ENCODE measurements around the gene ERF. TPM values are rescaled to one million over a fixed set of nuclear protein-coding genes. Genes with fewer than 3 reads are reported as not detected.

The ERF gene
- total RNA-seq, 1 experiment from 2014 or later = 79.1 TPM

DNA sequence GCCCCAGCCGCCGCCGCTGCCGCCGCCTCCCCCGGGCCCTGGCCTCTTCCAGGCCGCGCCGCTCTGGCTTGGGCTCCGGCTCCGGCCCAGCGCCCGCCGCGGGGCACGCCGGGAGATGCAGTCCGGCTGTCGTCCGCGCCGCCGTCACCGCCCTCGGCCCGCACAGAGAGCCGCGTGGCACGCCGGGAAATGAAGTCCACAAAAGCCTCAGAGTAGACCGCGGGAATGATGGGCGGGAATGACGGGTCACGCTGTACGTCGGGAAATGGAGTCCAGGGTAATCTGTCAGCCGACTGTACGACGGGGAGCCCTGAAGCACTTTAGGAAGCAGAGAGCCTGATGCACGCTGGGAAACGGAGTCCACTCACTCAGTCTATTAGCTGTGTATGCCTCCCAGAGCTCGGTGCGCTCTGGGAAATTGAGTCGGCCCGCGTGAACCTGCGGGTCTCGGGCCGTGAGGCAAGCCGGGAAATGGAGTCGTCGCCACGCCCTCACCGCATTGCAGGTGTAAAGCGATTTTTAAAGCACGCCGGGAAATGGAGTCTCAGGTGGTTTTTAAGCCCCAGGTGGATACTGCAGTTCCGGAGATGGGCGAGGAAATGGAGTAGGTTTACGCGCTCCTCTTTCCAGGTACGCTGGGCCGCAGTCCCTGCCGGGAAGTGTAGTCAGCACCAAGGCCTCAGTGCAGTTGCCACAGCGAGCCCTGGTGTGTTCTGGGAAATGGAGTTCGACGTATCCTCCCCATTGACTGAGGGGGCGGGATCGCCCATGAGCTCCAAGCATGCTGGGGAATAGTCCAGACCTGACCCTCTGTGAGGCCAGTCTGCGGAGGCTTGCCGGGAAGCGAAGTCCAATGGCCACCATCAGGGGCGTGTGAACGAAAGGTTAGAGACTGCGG is 12.2 kb downstream of the ERF start, which contains the start of gene GSK3A:
TSS of gene GSK3A (minus strand) at position 91 of the 898 bp plus-strand sequence. CDS start 137 bp downstream, outside the sequence.
- Histone ChIP-seq H3K9me3 (ENCODE audit: insufficient read depth, low read depth) (no peaks in the 10 kb centered on the region), H2AFZ (peak within 1 kb of the TSS; percentile 78), H3K4me2 (peak within 1 kb of the TSS; percentile 100), H3K27me3 (ENCODE audit: insufficient read depth, low read depth) (no peaks in the 10 kb centered on the region), H3F3A (ENCODE audit: insufficient read depth, low read depth) (peaks cover 19% of the 10 kb centered on the region), H3K4me1 (replicated peaks; ENCODE audit: insufficient read depth) (peaks cover 17% of the 10 kb centered on the region), H3K79me2 (ENCODE audit: low read depth) (peaks cover 42% of the 10 kb centered on the region), H3K4me3 (peak within 1 kb of the TSS; percentile 88), H3K9me2 (ENCODE audit: insufficient read depth) (no peaks in the 10 kb centered on the region), H3K27ac (peak within 1 kb of the TSS; percentile 35), H4K20me1 (ENCODE audit: insufficient read depth) (no peaks in the 10 kb centered on the region; the same call in 1 of the 2 replicates), H3K36me3 (ENCODE audit: low read depth) (no peaks in the 10 kb centered on the region)
- POLR2A ChIA-PET (ENCODE audit: unreplicated experiment) = interaction anchor here (0.5 to 1.6 kb wide), 14 partner anchors 13 to 1058 kb away, joined by 3 to 16 read pairs (median 4); no protein-coding TSS in a partner anchor
- CTCF ChIA-PET = interaction anchor here (0.6 to 1.1 kb wide), 4 partner anchors 36 to 199 kb away, joined by 3 to 6 read pairs (median 4); no protein-coding TSS in a partner anchor
- no TSS peak for BruUV-seq (replicated peaks)
- peak; percentile 97 to 99 for DNase-seq
- intact Hi-C loops (cut with micrococcal nuclease; ENCODE audit: unreplicated experiment) = loop anchor here (1.0 to 5.0 kb wide), 11 partner anchors 22 to 190 kb away; partner anchors contain the start of genes MEGF8, PAFAH1B3, PRR19 and ZNF526
- TF ChIP-seq, protein P1, sequence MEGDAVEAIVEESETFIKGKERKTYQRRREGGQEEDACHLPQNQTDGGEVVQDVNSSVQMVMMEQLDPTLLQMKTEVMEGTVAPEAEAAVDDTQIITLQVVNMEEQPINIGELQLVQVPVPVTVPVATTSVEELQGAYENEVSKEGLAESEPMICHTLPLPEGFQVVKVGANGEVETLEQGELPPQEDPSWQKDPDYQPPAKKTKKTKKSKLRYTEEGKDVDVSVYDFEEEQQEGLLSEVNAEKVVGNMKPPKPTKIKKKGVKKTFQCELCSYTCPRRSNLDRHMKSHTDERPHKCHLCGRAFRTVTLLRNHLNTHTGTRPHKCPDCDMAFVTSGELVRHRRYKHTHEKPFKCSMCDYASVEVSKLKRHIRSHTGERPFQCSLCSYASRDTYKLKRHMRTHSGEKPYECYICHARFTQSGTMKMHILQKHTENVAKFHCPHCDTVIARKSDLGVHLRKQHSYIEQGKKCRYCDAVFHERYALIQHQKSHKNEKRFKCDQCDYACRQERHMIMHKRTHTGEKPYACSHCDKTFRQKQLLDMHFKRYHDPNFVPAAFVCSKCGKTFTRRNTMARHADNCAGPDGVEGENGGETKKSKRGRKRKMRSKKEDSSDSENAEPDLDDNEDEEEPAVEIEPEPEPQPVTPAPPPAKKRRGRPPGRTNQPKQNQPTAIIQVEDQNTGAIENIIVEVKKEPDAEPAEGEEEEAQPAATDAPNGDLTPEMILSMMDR (conservative IDR thresholded peaks at IDR 0.05) = no peak
- TF ChIP-seq EZH2 (IDR thresholded peaks at IDR 0.05; ENCODE audit: low read depth) = no peak

DNA sequence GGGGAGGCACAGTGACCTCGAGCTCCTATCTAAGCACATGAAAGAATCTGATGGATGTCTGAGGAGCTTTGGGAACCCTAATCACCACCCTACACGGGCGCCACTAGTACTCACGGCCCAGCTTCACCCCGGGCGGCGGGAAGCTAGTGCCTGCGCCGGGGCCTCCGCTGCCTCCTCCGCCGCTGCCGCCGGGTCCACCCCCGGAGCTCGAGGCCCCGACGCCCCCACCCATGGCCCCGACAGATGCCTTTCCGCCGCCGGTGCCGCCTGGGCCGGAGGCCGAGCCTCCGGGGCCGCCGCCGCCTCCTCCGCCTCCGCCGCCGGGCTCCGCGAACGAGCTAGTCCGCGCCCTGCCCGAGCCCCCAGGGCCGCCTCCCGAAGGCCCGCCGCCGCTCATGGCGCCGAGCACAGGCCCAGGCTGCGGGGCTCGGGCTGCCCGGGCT is 12.8 kb downstream of the ERF start:
- Histone ChIP-seq H3K36me3 (ENCODE audit: low read depth) (no peaks in the 10 kb centered on the region), H3F3A (ENCODE audit: insufficient read depth, low read depth) (peaks cover 16% of the 10 kb centered on the region), H3K79me2 (ENCODE audit: low read depth) (peaks cover 42% of the 10 kb centered on the region), H3K27me3 (ENCODE audit: insufficient read depth, low read depth) (no peaks in the 10 kb centered on the region), H3K9me2 (ENCODE audit: insufficient read depth) (no peaks in the 10 kb centered on the region), H4K20me1 (ENCODE audit: insufficient read depth) (no peaks in the 10 kb centered on the region; the same call in 1 of the 2 replicates), H3K4me1 (replicated peaks; ENCODE audit: insufficient read depth) (peaks cover 17% of the 10 kb centered on the region), H3K4me3 (peak overlapping the region; percentile 88), H2AFZ (peak overlapping the region; percentile 68), H3K9me3 (ENCODE audit: insufficient read depth, low read depth) (no peaks in the 10 kb centered on the region), H3K27ac (no peak overlapping the region; the same call in 1 of the 2 replicates), H3K4me2 (peak overlapping the region; percentile 100)
- DNase-seq = no peak
- no TSS peak for BruUV-seq (replicated peaks)
- ChIA-PET POLR2A (ENCODE audit: unreplicated experiment) (interaction anchor here (0.7 to 1.0 kb wide), 3 partner anchors 28 to 178 kb away, joined by 3 to 7 read pairs (median 4); no protein-coding TSS in a partner anchor), CTCF (interaction anchor here (0.6 kb wide), 1 partner anchor 155 kb away, joined by 3 read pairs; no protein-coding TSS in a partner anchor)
- TF ChIP-seq EZH2 (IDR thresholded peaks at IDR 0.05; ENCODE audit: low read depth) = no peak
- TF ChIP-seq, protein P1 (conservative IDR thresholded peaks at IDR 0.05) = no peak
- intact Hi-C loops (cut with micrococcal nuclease; ENCODE audit: unreplicated experiment) = loop anchor here (1.0 to 5.0 kb wide), 6 partner anchors 22 to 190 kb away; partner anchors contain the start of genes PAFAH1B3, PRR19 and ZNF526

DNA sequence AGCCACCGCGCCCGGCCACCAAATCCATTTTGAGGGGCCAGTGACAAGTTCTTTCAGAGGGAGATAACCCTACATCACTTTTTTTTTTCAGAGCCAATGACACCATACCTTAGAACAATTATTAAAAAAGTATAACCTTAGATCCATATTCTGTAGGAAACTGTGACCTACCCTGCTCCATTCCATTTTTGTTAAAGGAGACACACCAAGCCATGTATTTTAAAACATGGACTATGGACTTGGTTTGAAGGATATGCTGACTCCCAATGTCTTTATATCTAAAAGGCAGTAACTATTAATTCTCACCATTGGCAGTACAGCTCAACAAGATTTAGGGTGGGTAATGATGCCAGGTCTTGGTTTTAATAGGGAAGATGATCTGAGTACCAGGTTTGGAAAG is 13.6 kb downstream of the ERF start:
- peaks cover 42% of the 10 kb centered on the region for H3K79me2 ChIP-seq (ENCODE audit: low read depth)
- no peaks in the 10 kb centered on the region for H4K20me1 ChIP-seq (ENCODE audit: insufficient read depth)
- ChIA-PET POLR2A (ENCODE audit: unreplicated experiment) (interaction anchor here (0.7 kb wide), 1 partner anchor 60 kb away, joined by 7 read pairs; no protein-coding TSS in a partner anchor), CTCF (no interaction called here)
- peak overlapping the region; percentile 88 for H3K4me3 ChIP-seq
- no peak for DNase-seq
- H3K4me2 ChIP-seq = peak overlapping the region; percentile 100
- TF ChIP-seq, protein P1 (conservative IDR thresholded peaks at IDR 0.05) = no peak
- no peak for TF ChIP-seq EZH2 (IDR thresholded peaks at IDR 0.05; ENCODE audit: low read depth)
- H3K27ac ChIP-seq = no peak overlapping the region
- H3K27me3 ChIP-seq (ENCODE audit: insufficient read depth, low read depth) = no peaks in the 10 kb centered on the region
- BruUV-seq (replicated peaks) = no TSS peak
- H3K36me3 ChIP-seq (ENCODE audit: low read depth) = no peaks in the 10 kb centered on the region
- no peaks in the 10 kb centered on the region for H3K9me2 ChIP-seq (ENCODE audit: insufficient read depth)
- H3K4me1 ChIP-seq (replicated peaks; ENCODE audit: insufficient read depth) = peaks cover 17% of the 10 kb centered on the region
- H3K9me3 ChIP-seq (ENCODE audit: insufficient read depth, low read depth) = no peaks in the 10 kb centered on the region
- intact Hi-C loops (cut with micrococcal nuclease; ENCODE audit: unreplicated experiment) = loop anchor here (5.0 kb wide), 3 partner anchors 34 to 191 kb away; no protein-coding TSS in a partner anchor
- peaks cover 8% of the 10 kb centered on the region for H3F3A ChIP-seq (ENCODE audit: insufficient read depth, low read depth)
- no peak overlapping the region for H2AFZ ChIP-seq

All from PC-9 (cell line).